Medulla oblongata (tissue), 1 donor: ENCODE measurements around the gene TRIO.
"Not testable (repeated sequence)": the region's sequence is repeated elsewhere in the genome, so short reads cannot be mapped to it uniquely, and the experiment has no call there.

ENCODE experiments used
- DNase-seq: peaks from one replicate; pipeline ENCODE4 v3.0.0-alpha.2; 2015; ENCODE audit errors: extremely low spot score

TRIO gene

GRCh38 chr5:14545308-14545707, 402.2 kb downstream of the TRIO start:
- peak; percentile 81 for DNase-seq

- DNase-seq = no peak
Observed at GRCh38 chr5:14545862-14546261, 402.7 kb downstream of the TRIO start.

- DNase-seq = no peak
Observed at GRCh38 chr5:14547666-14548065, 404.5 kb downstream of the TRIO start.

- DNase-seq = no peak
Observed at GRCh38 chr5:14551211-14551610, 408.1 kb downstream of the TRIO start.

- DNase-seq = peak; percentile 56
Observed at GRCh38 chr5:14552017-14552416, 408.9 kb downstream of the TRIO start.

GRCh38 chr5:14554288-14554687, 411.1 kb downstream of the TRIO start:
- not testable (repeated sequence) for DNase-seq

GRCh38 chr5:14556015-14556414, 412.9 kb downstream of the TRIO start:
- no peak for DNase-seq

GRCh38 chr5:14557203-14557770, 414.1 kb downstream of the TRIO start:
- DNase-seq = peak; percentile 51

- no peak for DNase-seq
Observed at GRCh38 chr5:14557791-14558415, 414.8 kb downstream of the TRIO start.
